ENCODE data around the gene IPO5.

Gene IPO5

GRCh38 chr13:97953376-97953970 is at the start of gene IPO5:
IPO5 (plus strand) TSS chr13:97953675; CDS start chr13:97976697, 23,022 bp downstream.
- DNase-seq (ENCODE audit: low spot score), result no peak

- peak; percentile 37 for DNase-seq (ENCODE audit: low spot score)
Measured at GRCh38 chr13:97904059-97904458, 49.4 kb upstream of the IPO5 start.

DNA sequence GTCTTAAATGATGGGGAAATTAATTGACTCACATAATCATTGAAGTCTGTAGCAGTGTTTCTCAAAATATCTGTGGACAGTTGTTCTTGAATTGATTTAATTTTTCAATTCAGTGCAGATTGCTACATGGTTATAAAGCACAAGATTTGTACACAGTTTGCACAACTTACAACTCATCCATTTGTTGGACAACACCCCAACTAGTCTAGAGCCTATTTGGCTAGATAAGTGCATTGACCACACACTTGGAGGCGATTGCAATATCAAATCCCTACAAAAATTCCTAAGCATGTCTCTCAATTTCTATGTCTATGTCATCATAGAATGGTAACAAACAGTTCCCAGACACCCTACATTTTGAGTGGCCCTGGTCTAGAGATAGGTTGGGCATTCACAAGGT is 48.0 kb upstream of the IPO5 start:
- no peak for DNase-seq (ENCODE audit: low spot score)

DNA sequence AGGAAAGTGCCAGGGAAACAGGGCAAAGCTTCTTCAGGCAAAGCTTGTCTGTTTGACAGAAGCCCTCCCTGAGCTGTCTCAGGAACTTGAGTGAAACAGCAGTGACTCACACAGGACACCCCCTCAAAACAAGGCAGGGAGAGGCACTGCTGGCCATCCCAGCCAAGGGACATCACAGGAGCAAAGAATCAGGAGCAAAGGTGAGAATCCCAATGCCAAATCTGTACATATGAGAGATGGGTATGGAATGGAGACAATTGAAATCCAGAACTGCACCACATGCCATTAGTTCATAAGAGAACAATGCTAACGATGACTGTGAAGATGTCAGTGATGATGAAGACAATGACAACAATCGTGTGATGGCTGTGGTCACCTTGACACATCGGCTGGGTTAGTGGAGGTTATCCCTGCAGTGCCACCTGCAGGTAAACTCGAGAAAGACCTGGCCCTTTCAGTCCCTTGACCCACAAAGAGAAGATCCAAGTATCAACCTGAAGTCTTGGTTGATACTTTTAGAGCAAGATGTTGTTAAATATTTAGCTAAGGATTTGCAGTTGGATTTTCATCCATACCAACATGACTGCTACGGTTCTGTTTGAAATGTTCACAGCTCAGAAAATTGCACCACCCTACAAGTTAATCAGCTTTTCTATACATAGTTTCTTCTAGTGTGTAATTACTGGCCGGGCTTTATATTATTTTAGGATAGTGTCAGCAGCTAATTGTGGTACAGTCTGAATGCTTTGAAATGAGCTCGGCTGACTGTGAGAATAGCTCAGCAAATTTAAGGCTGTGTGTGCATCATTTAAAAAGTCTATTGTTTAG is 42.0 kb upstream of the IPO5 start:
- DNase-seq (ENCODE audit: low spot score), result no peak

GRCh38 chr13:97912139-97912535 is 41.3 kb upstream of the IPO5 start:
- DNase-seq (ENCODE audit: low spot score), result no peak

GRCh38 chr13:97913206-97913605 is 40.3 kb upstream of the IPO5 start:
- DNase-seq (ENCODE audit: low spot score), result no peak

- DNase-seq (ENCODE audit: low spot score), result no peak
Measured at GRCh38 chr13:97914540-97914939, 38.9 kb upstream of the IPO5 start.

- no peak for DNase-seq (ENCODE audit: low spot score)
Measured at GRCh38 chr13:97921176-97921816, 32.2 kb upstream of the IPO5 start.

DNA sequence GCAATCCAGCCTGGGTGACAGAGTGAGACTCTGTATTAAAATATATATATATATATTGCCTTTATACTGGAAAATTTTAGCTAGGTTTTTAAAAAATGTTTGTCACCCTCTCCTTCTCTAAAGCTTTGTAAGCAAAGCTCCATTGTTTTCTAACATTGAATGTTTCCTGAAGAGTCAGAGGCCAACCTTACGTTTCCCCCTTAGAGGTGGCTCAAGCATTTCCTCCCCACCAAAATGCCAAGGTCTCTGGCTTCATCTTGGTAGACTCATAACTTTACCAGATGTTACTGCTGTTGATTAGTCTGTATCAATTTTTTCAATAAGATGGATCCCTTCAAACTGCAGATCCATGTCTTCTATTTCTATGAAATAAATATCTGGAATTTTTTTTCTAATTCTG is 25.2 kb upstream of the IPO5 start:
- DNase-seq (ENCODE audit: low spot score), result no peak

GRCh38 chr13:97932036-97932435 is 21.4 kb upstream of the IPO5 start:
- DNase-seq (ENCODE audit: low spot score), result no peak

DNA sequence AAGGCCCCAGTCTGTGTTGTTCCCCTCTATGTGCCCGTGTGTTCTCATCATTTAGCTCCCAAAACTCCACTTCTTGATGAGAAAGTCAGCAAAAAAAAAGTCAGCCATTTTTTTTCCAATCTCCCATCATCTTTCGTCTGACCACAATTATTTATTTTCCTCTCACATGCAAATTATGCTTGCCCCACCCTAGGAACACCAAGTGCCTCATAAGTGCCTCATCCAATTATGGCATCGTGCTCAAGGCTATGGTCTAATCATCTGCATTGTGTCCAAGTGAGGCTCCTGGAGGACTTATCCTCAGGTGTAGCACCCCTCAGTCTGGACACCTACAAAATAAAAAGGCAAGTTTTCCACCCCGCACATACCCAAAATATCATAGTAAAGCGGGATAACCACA is 20.8 kb upstream of the IPO5 start:
- no peak for DNase-seq (ENCODE audit: low spot score)

GRCh38 chr13:97933776-97934175 is 19.7 kb upstream of the IPO5 start:
- no peak for DNase-seq (ENCODE audit: low spot score)

GRCh38 chr13:97934590-97934989 is 18.9 kb upstream of the IPO5 start:
- peak; percentile 67 for DNase-seq (ENCODE audit: low spot score)

DNA sequence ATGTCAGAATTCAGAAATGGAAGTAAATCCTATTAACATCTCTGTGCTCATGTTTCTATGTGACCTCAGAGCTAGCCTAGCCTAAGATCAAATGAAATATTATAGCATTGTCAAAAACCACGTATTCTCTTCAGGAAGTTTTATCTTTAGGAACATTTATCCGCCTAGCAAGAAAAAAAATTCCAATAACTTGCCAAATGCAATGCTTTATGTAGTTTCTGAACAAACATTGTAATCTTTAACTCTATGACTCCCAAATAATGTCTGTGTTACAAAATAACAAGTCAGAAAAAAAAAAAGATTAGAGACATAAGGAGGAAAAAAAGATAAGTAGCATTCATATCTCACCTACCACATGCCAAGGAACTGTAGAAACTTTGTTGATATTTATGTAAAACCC is 18.4 kb upstream of the IPO5 start:
- no peak for DNase-seq (ENCODE audit: low spot score)

- no peak for DNase-seq (ENCODE audit: low spot score)
Measured at GRCh38 chr13:97936036-97936435, 17.4 kb upstream of the IPO5 start.

DNA sequence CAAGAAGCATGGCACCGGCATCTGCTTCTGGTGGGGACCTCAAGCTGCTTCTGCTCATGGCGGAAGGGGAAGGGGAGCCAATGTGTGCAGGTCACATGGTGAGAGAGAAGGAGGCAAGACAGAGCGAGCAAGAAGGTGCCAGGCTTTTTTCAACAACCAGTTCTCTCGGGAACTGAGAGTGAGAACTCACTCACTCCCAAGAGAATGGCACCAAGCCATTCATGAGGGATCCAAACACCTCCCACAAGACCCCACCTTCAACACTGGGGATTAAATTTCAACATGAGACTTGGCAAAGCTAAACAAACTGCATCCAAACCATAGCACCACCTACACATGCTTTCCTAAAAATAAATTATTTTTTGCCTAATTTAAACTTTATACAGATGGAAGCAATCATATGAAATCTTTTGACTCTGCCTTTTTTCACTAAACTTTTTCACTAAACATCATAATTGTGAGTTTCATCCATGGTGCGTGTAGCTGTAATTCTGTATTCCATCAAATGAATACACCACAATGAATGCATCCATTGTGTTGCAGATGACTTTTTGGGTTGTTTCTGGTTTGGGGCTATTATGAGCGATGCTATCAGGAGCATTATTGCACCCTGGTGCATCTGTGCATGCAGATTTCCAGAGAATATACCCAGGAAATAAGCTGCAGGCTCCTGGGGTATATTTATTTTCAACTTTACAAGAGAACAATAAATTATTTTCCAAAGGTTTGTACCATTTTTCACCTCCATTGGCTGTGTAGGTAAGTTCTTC is 14.6 kb upstream of the IPO5 start:
- DNase-seq (ENCODE audit: low spot score), result peak; percentile 15

DNA sequence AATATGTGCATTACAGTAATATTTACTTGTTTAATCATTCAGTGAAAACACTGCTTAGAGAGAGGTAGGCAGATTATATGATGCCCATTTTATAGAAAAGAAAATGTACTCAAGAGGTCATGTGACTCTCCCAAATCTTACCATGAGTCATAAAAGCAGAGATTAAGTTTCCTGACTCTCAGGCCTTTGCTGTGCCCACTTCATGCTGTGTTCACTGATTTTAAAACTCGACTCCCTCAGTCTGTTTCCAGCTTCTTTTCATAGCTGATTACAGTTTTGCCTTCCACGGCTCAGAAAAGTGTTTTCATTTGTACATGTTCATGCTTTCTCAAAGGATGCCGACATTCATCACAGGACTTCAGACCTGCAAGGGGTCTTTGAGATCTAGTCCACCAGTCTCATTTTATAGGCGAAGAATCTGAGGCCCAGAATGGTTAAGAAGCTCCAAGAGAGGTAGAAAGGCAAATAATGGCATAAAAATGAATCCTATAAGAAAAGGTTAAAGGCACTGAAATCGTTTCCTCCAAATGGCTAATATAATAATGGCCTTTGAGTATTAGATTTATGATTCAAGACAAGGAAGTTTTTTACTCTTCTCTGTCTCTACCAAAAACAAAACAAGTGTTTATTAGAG is 9.0 kb upstream of the IPO5 start:
- DNase-seq (ENCODE audit: low spot score), result no peak

DNA sequence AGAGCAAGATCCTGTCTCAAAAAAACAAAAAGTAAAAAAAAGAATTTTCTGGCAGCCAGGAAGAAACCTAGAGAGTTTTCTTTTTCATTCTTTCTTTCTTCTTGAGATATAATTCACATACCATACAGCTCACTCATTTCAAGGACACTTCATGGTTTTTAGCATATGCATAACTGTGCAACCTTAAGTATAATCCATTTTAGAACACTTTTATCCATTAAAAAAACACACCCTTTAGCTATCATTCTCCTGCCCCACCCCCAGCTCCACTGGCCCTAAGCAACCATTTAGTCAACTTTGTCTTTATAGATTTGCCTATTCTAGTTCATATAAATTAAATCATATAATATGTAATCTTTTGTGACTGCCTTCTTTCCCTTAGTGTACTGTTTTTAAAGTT is 8.1 kb upstream of the IPO5 start:
- DNase-seq (ENCODE audit: low spot score), result no peak

- no peak for DNase-seq (ENCODE audit: low spot score)
Measured at GRCh38 chr13:97945792-97946419, 7.6 kb upstream of the IPO5 start.

DNA sequence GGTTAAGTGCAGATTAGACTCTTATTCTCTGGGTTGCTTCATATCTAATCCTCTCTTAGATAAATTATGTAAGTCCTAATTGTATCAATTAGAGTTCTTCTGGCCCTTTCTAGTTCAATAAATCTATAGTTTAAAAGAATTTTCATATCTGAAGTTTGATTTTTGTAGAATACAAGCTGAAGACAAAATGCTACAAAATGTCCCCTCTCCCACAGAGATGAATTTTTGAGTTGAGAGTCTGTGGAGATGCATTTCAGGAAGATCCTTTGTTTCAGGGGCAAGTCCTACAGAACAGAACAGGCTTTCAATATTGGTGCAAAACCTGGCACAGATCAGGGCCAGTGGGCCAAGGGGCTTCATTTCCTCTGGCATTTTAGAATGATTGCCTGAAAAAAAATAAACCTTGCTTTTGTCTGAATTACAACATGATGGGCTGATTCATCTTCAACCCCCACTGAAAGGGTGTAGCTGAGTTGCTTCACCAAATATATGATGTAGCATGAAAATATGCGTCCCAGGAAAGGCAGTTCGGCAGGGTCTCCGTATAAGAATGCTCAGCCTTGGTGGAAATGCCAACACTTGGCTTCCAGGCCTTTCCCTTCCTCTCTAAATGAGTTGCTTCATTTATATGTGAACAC is 6.4 kb upstream of the IPO5 start:
- no peak for DNase-seq (ENCODE audit: low spot score)

DNA sequence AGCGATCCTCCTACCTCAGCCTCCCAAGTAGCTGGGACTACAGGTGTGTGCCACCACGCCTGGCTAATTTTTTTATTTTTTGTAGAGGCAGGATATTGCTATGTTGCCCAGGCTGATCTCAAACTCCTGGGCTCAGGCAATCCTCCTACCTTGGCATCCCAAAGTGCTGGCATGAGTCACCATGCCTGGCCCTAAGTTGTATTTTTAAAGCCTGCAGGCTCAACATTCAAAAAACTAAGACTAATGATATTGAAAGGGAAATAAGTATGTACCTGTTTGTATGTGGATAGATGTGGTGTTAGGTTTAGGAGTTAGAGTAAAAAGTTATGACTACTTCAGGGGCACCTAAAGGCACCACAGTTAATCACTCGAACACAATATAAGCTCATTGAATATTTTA is 5.4 kb upstream of the IPO5 start:
- DNase-seq (ENCODE audit: low spot score), result no peak
